ENCODE data around the gene SH3RF3. TPM values are rescaled to one million over a fixed set of nuclear protein-coding genes. Genes with fewer than 3 reads are reported as not detected.

Gene SH3RF3
- polyA plus RNA-seq, 1 of the 3 experiments (the other 2 are of a cell fraction), result 1.9 TPM

- H3K4me1 ChIP-seq (ENCODE audit: control insufficient read depth in 1 of 2, insufficient read depth in 2 of 2, low read depth in 1 of 2, low read length in 1 of 2), result peaks cover 14 to 22% of the 10 kb centered on the region in 2 experiments; a peak in 3 of 4 replicates
- H3K4me3 ChIP-seq (ENCODE audit: low read depth in 2 of 2, low read length in 1 of 2), result no peak overlapping the region
- no peak overlapping the region for H3K9ac ChIP-seq
- peaks cover 18% of the 10 kb centered on the region; the same call in 1 of the 2 replicates for H3K79me2 ChIP-seq (ENCODE audit: insufficient read depth)
- TF ChIP-seq JUND (IDR thresholded peaks at IDR 0.05), result no peak
- TF ChIP-seq, protein P1, sequence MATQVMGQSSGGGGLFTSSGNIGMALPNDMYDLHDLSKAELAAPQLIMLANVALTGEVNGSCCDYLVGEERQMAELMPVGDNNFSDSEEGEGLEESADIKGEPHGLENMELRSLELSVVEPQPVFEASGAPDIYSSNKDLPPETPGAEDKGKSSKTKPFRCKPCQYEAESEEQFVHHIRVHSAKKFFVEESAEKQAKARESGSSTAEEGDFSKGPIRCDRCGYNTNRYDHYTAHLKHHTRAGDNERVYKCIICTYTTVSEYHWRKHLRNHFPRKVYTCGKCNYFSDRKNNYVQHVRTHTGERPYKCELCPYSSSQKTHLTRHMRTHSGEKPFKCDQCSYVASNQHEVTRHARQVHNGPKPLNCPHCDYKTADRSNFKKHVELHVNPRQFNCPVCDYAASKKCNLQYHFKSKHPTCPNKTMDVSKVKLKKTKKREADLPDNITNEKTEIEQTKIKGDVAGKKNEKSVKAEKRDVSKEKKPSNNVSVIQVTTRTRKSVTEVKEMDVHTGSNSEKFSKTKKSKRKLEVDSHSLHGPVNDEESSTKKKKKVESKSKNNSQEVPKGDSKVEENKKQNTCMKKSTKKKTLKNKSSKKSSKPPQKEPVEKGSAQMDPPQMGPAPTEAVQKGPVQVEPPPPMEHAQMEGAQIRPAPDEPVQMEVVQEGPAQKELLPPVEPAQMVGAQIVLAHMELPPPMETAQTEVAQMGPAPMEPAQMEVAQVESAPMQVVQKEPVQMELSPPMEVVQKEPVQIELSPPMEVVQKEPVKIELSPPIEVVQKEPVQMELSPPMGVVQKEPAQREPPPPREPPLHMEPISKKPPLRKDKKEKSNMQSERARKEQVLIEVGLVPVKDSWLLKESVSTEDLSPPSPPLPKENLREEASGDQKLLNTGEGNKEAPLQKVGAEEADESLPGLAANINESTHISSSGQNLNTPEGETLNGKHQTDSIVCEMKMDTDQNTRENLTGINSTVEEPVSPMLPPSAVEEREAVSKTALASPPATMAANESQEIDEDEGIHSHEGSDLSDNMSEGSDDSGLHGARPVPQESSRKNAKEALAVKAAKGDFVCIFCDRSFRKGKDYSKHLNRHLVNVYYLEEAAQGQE (IDR thresholded peaks at IDR 0.05; ENCODE audit: low read depth, low read length), result no peak
- TF ChIP-seq YY1 (IDR thresholded peaks at IDR 0.05; ENCODE audit: low read depth), result no peak
- no peak for TF ChIP-seq EP300 (IDR thresholded peaks at IDR 0.05; ENCODE audit: borderline replicate concordance in 1 of 2, low read depth in 1 of 2, low read length in 1 of 2)
- no peak for TF ChIP-seq GABPA (IDR thresholded peaks at IDR 0.05; ENCODE audit: low read depth)
- no peak for TF ChIP-seq GATA2 (CRISPR knock-in tag; IDR thresholded peaks at IDR 0.05)
- H3K9me3 ChIP-seq, result no peaks in the 10 kb centered on the region
- no peaks in the 10 kb centered on the region for H4K20me1 ChIP-seq (ENCODE audit: insufficient read depth)
- no peaks in the 10 kb centered on the region for H3K27me3 ChIP-seq (ENCODE audit: insufficient read depth)
- peak overlapping the region; percentile 20; the same call in 1 of the 2 replicates for H3K4me2 ChIP-seq
- POLR2A ChIA-PET, result no interaction called here
- 73% methylated on average over 6 of the region's 6 CpGs for WGBS (ENCODE audit: low lambda C conversion rate)
- no peaks in the 10 kb centered on the region for H3K36me3 ChIP-seq (replicated peaks in 1 of 2; ENCODE audit: control insufficient read depth in 1 of 2, insufficient read depth in 2 of 2, low read length in 1 of 2)
- CTCF ChIA-PET, result interaction anchor here (0.8 to 2.2 kb wide), 2 partner anchors 14 to 188 kb away, joined by 5 read pairs; no protein-coding TSS in a partner anchor
- no peaks in the 10 kb centered on the region for H3K9me2 ChIP-seq
- no peaks in the 10 kb centered on the region for H3F3A ChIP-seq (replicated peaks; ENCODE audit: insufficient read depth)
- no peak overlapping the region for H2AFZ ChIP-seq (ENCODE audit: low read depth)
- DNase-seq, result no peak
- H3K27ac ChIP-seq (ENCODE audit: low read depth in 2 of 2, low read length in 1 of 2), result no peak overlapping the region
Measured at GRCh38 chr2:109322111-109322510, 193.1 kb downstream of the SH3RF3 start.

DNA sequence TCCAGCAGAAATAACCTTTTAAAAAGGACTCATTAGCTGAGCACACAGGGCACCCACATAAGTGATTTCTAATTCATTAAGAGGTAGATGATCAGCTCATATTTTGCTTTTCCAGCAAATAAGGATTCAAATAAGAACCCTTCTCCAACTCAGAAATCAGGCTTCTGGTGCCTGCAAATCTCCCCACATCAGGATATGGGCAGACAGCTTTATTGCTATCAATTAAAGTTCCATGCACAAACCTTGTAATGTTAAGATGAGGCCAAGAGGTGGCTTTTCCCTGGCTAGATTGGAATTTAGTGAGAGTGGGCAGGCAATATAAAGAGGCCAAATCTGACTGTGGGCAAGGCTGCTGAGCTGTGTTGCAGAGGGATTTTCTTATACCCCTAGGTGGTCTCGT, 193.6 kb downstream of the SH3RF3 start:
- H3K4me3 ChIP-seq (ENCODE audit: low read depth in 2 of 2, low read length in 1 of 2), result no peak overlapping the region
- H3K9me2 ChIP-seq, result no peaks in the 10 kb centered on the region
- no peaks in the 10 kb centered on the region for H3K36me3 ChIP-seq (replicated peaks in 1 of 2; ENCODE audit: control insufficient read depth in 1 of 2, insufficient read depth in 2 of 2, low read length in 1 of 2)
- H3K4me2 ChIP-seq, result no peak overlapping the region; the same call in 1 of the 2 replicates
- peaks cover 14 to 22% of the 10 kb centered on the region in 2 experiments; a peak in 3 of 4 replicates for H3K4me1 ChIP-seq (ENCODE audit: control insufficient read depth in 1 of 2, insufficient read depth in 2 of 2, low read depth in 1 of 2, low read length in 1 of 2)
- no peaks in the 10 kb centered on the region for H3K27me3 ChIP-seq (ENCODE audit: insufficient read depth)
- POLR2A ChIA-PET, result no interaction called here
- no peak overlapping the region for H3K9ac ChIP-seq
- no peaks in the 10 kb centered on the region for H3F3A ChIP-seq (replicated peaks; ENCODE audit: insufficient read depth)
- no peaks in the 10 kb centered on the region for H3K9me3 ChIP-seq
- whole genome bisulfite sequencing (ENCODE audit: low lambda C conversion rate), result 63% methylated on average over 1 of the region's 1 CpG
- H3K79me2 ChIP-seq (ENCODE audit: insufficient read depth), result peaks cover 23% of the 10 kb centered on the region; the same call in 1 of the 2 replicates
- DNase-seq, result no peak
- H3K27ac ChIP-seq (ENCODE audit: low read depth in 2 of 2, low read length in 1 of 2), result no peak overlapping the region
- CTCF ChIA-PET, result interaction anchor here (0.8 to 2.2 kb wide), 2 partner anchors 13 to 187 kb away, joined by 5 read pairs; no protein-coding TSS in a partner anchor
- no peaks in the 10 kb centered on the region for H4K20me1 ChIP-seq (ENCODE audit: insufficient read depth)
- H2AFZ ChIP-seq (ENCODE audit: low read depth), result no peak overlapping the region
- TF ChIP-seq SIN3A (IDR thresholded peaks at IDR 0.05; ENCODE audit: borderline replicate concordance, low read depth, low read length) (no peak), EP300 (IDR thresholded peaks at IDR 0.05; ENCODE audit: borderline replicate concordance in 1 of 2, low read depth in 1 of 2, low read length in 1 of 2) (no peak), RCOR1 (IDR thresholded peaks at IDR 0.05; ENCODE audit: low read length) (no peak), MEF2A (IDR thresholded peaks at IDR 0.05; ENCODE audit: borderline replicate concordance, low read depth) (no peak), YY1 (IDR thresholded peaks at IDR 0.05; ENCODE audit: low read depth) (no peak), USF2 (IDR thresholded peaks at IDR 0.05; ENCODE audit: borderline replicate concordance, low read depth, low read length) (no peak), TAF1 (IDR thresholded peaks at IDR 0.05; ENCODE audit: borderline replicate concordance, low read depth, low read length) (no peak), NFIC (IDR thresholded peaks at IDR 0.05; ENCODE audit: borderline replicate concordance) (no peak), FOXJ3 (CRISPR knock-in tag; IDR thresholded peaks at IDR 0.05) (no peak)
- TF ChIP-seq, protein P2, sequence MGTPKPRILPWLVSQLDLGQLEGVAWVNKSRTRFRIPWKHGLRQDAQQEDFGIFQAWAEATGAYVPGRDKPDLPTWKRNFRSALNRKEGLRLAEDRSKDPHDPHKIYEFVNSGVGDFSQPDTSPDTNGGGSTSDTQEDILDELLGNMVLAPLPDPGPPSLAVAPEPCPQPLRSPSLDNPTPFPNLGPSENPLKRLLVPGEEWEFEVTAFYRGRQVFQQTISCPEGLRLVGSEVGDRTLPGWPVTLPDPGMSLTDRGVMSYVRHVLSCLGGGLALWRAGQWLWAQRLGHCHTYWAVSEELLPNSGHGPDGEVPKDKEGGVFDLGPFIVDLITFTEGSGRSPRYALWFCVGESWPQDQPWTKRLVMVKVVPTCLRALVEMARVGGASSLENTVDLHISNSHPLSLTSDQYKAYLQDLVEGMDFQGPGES (IDR thresholded peaks at IDR 0.05; ENCODE audit: low read depth, low read length), result no peak
- TF ChIP-seq, protein P3, sequence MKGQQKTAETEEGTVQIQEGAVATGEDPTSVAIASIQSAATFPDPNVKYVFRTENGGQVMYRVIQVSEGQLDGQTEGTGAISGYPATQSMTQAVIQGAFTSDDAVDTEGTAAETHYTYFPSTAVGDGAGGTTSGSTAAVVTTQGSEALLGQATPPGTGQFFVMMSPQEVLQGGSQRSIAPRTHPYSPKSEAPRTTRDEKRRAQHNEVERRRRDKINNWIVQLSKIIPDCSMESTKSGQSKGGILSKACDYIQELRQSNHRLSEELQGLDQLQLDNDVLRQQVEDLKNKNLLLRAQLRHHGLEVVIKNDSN (IDR thresholded peaks at IDR 0.05; ENCODE audit: borderline replicate concordance, low read depth), result no peak
- TF ChIP-seq, protein P1 (IDR thresholded peaks at IDR 0.05; ENCODE audit: low read depth, low read length), result no peak

All from SK-N-SH (cell line).